GM13976 (cell line): ENCODE data around the gene ZMIZ1.

Experiments
- DNase-seq: peaks from one replicate; pipeline ENCODE4 v3.0.0; 2012; ENCODE audit warnings: low spot score
- CTCF ChIP-seq: IDR thresholded peaks from 2 replicates; pipeline ENCODE4 v1.5.1; 2012; ENCODE audit warnings: borderline replicate concordance, mild to moderate bottlenecking; ENCODE audit not compliant: insufficient read depth; ENCODE audit errors: extremely low read depth, missing control alignments, control extremely low read depth
- in situ Hi-C: fragments of 300-500 bp; cut with MboI; formaldehyde crosslinking; loops from one replicate; pipeline ENCODE4 v1.12.0; 2022; ENCODE audit warnings: low sequenced_read_pairs, mixed read lengths, inconsistent platforms; ENCODE audit not compliant: unreplicated experiment

Gene ZMIZ1

GRCh38 chr10:79234391-79235315, 165.9 kb downstream of the ZMIZ1 start:
- DNase-seq, result no peak
- in situ Hi-C loops, result no loop called here
- no peak for TF ChIP-seq CTCF

GRCh38 chr10:79235765-79236432, 167.1 kb downstream of the ZMIZ1 start:
- DNase-seq, result no peak
- in situ Hi-C loops, result no loop called here
- no peak for TF ChIP-seq CTCF

- no peak for TF ChIP-seq CTCF
- no peak for DNase-seq
- in situ Hi-C loops, result no loop called here
Measured at GRCh38 chr10:79236433-79236765, 167.6 kb downstream of the ZMIZ1 start.

- no peak for TF ChIP-seq CTCF
- no peak for DNase-seq
- in situ Hi-C loops, result no loop called here
Measured at GRCh38 chr10:79237454-79238157, 168.8 kb downstream of the ZMIZ1 start.

- in situ Hi-C loops, result no loop called here
- no peak for DNase-seq
- TF ChIP-seq CTCF, result no peak
Measured at GRCh38 chr10:79238158-79238520, 169.4 kb downstream of the ZMIZ1 start.

- TF ChIP-seq CTCF, result no peak
- in situ Hi-C loops, result no loop called here
- no peak for DNase-seq
Measured at GRCh38 chr10:79238606-79239005, 169.8 kb downstream of the ZMIZ1 start.
